HepG2 (cell line): Measurements from ENCODE around the gene CTDP1. TPM values are rescaled to one million over a fixed set of nuclear protein-coding genes. Genes with fewer than 3 reads are reported as not detected.
A peak's percentile ranks its signal among the peaks of the same experiment; 100 is the strongest.
"Not testable (repeated sequence)": the region's sequence is repeated elsewhere in the genome, so short reads cannot be mapped to it uniquely, and the experiment has no call there.

Source experiments
- ATAC-seq: fragments of 200-7000 bp; cut with Tn5 transposase; 3 replicates; pipeline ENCODE4 v1.9.1; 2020; ENCODE audit warnings: mild to moderate bottlenecking, moderate library complexity
- BruUV-seq: library from RNA; stranded (reverse); fragments of 400-500 nt; replicated peaks from 2 replicates; lab custom pipeline; 2021; lab: Mats Ljungman, UMichigan
- CTCF ChIA-PET: fragments of 300-600 bp; formaldehyde crosslinking; extraction: SDS; loops from one replicate; lab custom pipeline; 2021; ENCODE audit warnings: low total read pairs, inconsistent platforms, low intra/inter-chr PET ratio; lab: Yijun Ruan, JAX
- POLR2A ChIA-PET: fragments of 350-600 bp; sonication (Branson Sonifier 250); formaldehyde crosslinking; loops from one replicate; lab custom pipeline; 2020; ENCODE audit warnings: antibody characterized with exemption, inconsistent platforms; lab: Yijun Ruan, JAX
- DNase-seq: peaks from one replicate; pipeline ENCODE4 v3.0.0-alpha.2; 2015; ENCODE audit warnings: low spot score
- FAIRE-seq: peaks from 3 replicates; lab custom pipeline; 2011; peaks lifted over from hg19 to GRCh38; lab: Jason Lieb, UNC
- H2AFZ ChIP-seq: one replicate; pipeline ENCODE4 v1.6.1; 2011; ENCODE audit warnings: low read length, inconsistent platforms
- H3K27ac ChIP-seq: fragments of 300-600 bp; 3 replicates; pipeline ENCODE4 v1.8.0; 2011; ENCODE audit warnings: mixed run types, mild to moderate bottlenecking, mixed read lengths, low read length, inconsistent platforms; ENCODE audit not compliant: insufficient read depth; ENCODE audit errors: extremely low read length
- H3K27me3 ChIP-seq, 2 experiments: fragments of 200-600 bp in 1 of 2; 2 replicates in 1 of 2; 3 replicates in 1 of 2; pipeline versions ENCODE4 v1.6.0 to v1.8.0; 2011; ENCODE audit warnings: low read length in 2 of 2, mild to moderate bottlenecking in 2 of 2, moderate library complexity in 2 of 2, inconsistent platforms in 1 of 2; ENCODE audit not compliant: insufficient read depth in 2 of 2, control insufficient read depth in 1 of 2
- H3K36me3 ChIP-seq, 2 experiments: fragments of 200-600 bp in 1 of 2; replicated peaks in 1 of 2; 2 replicates in 1 of 2; 3 replicates in 1 of 2; pipeline versions ENCODE4 v1.5.1 to v1.8.0; 2011; ENCODE audit warnings: low read length in 2 of 2, inconsistent platforms in 1 of 2; ENCODE audit not compliant: insufficient read depth in 2 of 2, control insufficient read depth in 1 of 2
- H3K4me1 ChIP-seq: 2 replicates; pipeline ENCODE4 v1.5.1; 2012; ENCODE audit warnings: low read length, inconsistent platforms; ENCODE audit not compliant: insufficient read depth
- H3K4me2 ChIP-seq: 2 replicates; pipeline ENCODE4 v1.6.0; 2011; ENCODE audit warnings: low read depth, low read length, inconsistent platforms
- H3K4me3 ChIP-seq, 3 experiments: fragments of 200-600 bp in 1 of 3; sonication (generic), shearing (Covaris generic) in 1 of 3; replicated peaks in 1 of 3; 2 replicates each; pipeline ENCODE4 v1.5.1; 2011 to 2016; ENCODE audit warnings: low read length in 3 of 3, inconsistent platforms in 2 of 3, low read depth in 2 of 3, mild to moderate bottlenecking in 2 of 3, control low read depth in 1 of 3, mixed read lengths in 1 of 3; ENCODE audit not compliant: insufficient read depth in 1 of 3
- H3K79me2 ChIP-seq: one replicate; pipeline ENCODE4 v1.6.1; 2011; ENCODE audit warnings: low read length, inconsistent platforms; ENCODE audit not compliant: insufficient read depth
- H3K9ac ChIP-seq: 2 replicates; pipeline ENCODE4 v1.6.0; 2011; ENCODE audit warnings: mild to moderate bottlenecking, low read depth, low read length, inconsistent platforms; ENCODE audit not compliant: insufficient read depth
- H3K9me3 ChIP-seq: 2 replicates; pipeline ENCODE4 v1.5.1; 2012; ENCODE audit warnings: mild to moderate bottlenecking, low read length
- H4K20me1 ChIP-seq: 2 replicates; pipeline ENCODE4 v1.6.0; 2011; ENCODE audit warnings: inconsistent platforms, mild to moderate bottlenecking, low read length, moderate library complexity; ENCODE audit not compliant: insufficient read depth
- SRSF1 ChIP-seq: fragments of 200-400 bp; formaldehyde crosslinking; optimal IDR thresholded peaks from 2 replicates; pipeline ENCODE3; 2017; ENCODE audit warnings: mild to moderate bottlenecking, low read depth, low read length, moderate library complexity
- ZNF263 ChIP-seq: sonication (generic); formaldehyde crosslinking; IDR thresholded peaks from 2 replicates; pipeline ENCODE4 v1.4.0; 2020; ENCODE audit warnings: missing genetic modification reagents
- WGBS: methylation state at CpG from one replicate; pipeline ENCODE4 v1.1.6; 2017; ENCODE audit warnings: low lambda C conversion rate; 5-methylcytosine and 5-hydroxymethylcytosine counted together
- in situ Hi-C: cut with HindIII; loops from 2 replicates; pipeline ENCODE4 v1.10.0; 2017; ENCODE audit warnings: low pct_unique_long_range_greater_than_20kb; ENCODE audit not compliant: extremely low pct_ligation_motif_present
- intact Hi-C: fragments of 100-400 bp; cut with micrococcal nuclease; formaldehyde crosslinking; loops from one replicate; pipeline ENCODE4 v1.10.0; 2022; ENCODE audit not compliant: unreplicated experiment
- polyA plus RNA-seq, 8 experiments: library from polyadenylated mRNA; depleted of rRNA in 3 of 8; stranded (reverse) in 7 of 8; unstranded in 1 of 8; fragments of >200 nt; fragmentation: Illumina TruSeq in 4 of 8; extraction: Trizol in 4 of 8; gene quantifications; 2 replicates each; pipeline versions ENCODE4 v1.2.1 to v1.2.3, GENCODE V29; 2011 to 2016; ENCODE audit warnings: low read depth in 4 of 8, missing spikeins in 1 of 8, mixed read lengths in 1 of 8; ENCODE audit not compliant: insufficient read depth in 1 of 8
- total RNA-seq, 5 experiments: library from RNA; depleted of rRNA; stranded (reverse); fragments of >200 nt; fragmentation: Illumina TruSeq; extraction: Trizol; gene quantifications; 2 replicates each; pipeline ENCODE4 v1.2.3, GENCODE V29; 2016; ENCODE audit warnings: low read depth in 1 of 5
- TF ChIP-seq, protein P1 (sequence below): fragments of 450-650 bp; IDR thresholded peaks from 2 replicates; pipeline ENCODE4 v1.6.1; 2016

CTDP1 gene
- total and polyA plus RNA-seq, 2 of the 13 experiments (the other 11 are each of a cell fraction or from before 2014, with no cell fraction given) = 6.9 to 11.0 TPM

DNA sequence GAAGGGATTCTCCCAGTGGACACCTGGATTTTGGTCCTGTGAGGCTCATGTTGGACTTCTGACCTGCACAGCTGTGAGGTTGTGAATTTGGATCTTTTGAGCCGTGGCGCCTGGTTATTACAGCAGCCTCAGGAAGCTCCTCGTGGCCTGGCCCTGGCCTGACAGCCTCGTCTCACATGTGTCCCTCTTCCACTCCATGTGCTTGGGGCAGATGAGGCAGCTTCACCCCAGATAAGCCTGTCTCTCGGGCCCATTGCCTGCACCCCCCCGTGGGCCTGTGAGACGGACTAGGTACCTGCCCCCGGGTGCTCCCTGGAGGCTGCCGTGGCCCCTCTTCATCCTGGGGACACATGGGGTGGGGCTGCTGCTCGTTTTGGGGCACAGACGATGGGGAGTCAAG, 51.2 kb downstream of the CTDP1 start:
- TF ChIP-seq, protein P1, sequence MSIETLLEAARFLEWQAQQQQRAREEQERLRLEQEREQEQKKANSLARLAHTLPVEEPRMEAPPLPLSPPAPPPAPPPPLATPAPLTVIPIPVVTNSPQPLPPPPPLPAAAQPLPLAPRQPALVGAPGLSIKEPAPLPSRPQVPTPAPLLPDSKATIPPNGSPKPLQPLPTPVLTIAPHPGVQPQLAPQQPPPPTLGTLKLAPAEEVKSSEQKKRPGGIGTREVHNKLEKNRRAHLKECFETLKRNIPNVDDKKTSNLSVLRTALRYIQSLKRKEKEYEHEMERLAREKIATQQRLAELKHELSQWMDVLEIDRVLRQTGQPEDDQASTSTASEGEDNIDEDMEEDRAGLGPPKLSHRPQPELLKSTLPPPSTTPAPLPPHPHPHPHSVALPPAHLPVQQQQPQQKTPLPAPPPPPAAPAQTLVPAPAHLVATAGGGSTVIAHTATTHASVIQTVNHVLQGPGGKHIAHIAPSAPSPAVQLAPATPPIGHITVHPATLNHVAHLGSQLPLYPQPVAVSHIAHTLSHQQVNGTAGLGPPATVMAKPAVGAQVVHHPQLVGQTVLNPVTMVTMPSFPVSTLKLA = peak; percentile 87
- TF ChIP-seq SRSF1 = no peak
- H3K4me2 ChIP-seq = no peak overlapping the region
- no peaks in the 10 kb centered on the region for H3K4me1 ChIP-seq
- no peak overlapping the region for H3K27ac ChIP-seq
- peaks cover 15 to 58% of the 10 kb centered on the region in 2 experiments; a peak in 4 of 5 replicates for H3K36me3 ChIP-seq
- H3K27me3 ChIP-seq = no peaks in the 10 kb centered on the region
- ATAC-seq (no peak), FAIRE-seq (no peak), DNase-seq (no peak)
- 90% methylated on average over 2 of the region's 11 CpGs for WGBS
- POLR2A ChIA-PET = no interaction called here
- H3K79me2 ChIP-seq = no peaks in the 10 kb centered on the region
- BruUV-seq = no TSS peak
- no peak overlapping the region for H3K9ac ChIP-seq
- H4K20me1 ChIP-seq = 0 out of 2 replicates have a peak, but pooled peaks cover 3% of the 10 kb centered on the region
- no peak overlapping the region for H2AFZ ChIP-seq
- CTCF ChIA-PET = no interaction called here
- no peak overlapping the region for H3K4me3 ChIP-seq
- in situ Hi-C loops = no loop called here
- H3K9me3 ChIP-seq = no peaks in the 10 kb centered on the region
- intact Hi-C loops = no loop called here

DNA sequence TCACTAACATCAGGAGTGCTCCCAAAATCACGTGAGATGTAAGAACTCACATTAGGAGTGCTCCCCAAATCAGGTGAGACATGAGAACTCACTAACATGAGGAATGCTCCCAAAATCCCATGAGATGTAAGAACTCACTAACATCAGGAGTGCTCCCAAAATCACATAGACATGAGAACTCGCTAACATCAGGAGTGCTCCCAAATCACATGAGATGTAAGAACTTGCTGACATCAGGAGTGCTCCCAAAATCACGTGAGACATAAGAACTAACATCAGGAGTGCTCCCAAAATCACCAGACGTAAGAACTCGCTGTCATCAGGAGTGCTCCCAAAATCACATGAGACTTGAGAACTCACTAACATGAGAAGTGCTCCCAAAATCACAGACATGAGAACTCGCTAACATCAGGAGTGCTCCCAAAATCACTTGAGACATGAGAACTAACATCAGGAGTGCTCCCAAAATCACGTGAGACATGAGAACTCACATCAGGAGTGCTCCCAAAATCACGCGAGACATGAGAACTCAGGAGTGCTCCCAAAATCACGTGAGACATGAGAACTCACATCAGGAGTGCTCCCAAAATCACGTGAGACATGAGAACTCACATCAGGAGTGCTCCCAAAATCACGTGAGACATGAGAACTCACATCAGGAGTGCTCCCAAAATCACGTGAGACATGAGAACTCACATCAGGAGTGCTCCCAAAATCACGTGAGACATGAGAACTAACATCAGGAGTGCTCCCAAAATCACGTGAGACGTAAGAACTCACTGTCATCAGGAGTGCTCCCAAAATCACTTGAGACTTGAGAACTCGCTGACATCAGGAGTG, 52.5 kb downstream of the CTDP1 start:
- WGBS = 99% methylated on average over 17 of the region's 17 CpGs
- H2AFZ ChIP-seq, H3K4me1 ChIP-seq, H3K4me2 ChIP-seq, H3K4me3 ChIP-seq, BruUV-seq, POLR2A ChIA-PET, H3K27ac ChIP-seq, H3K27me3 ChIP-seq, ATAC-seq, H3K79me2 ChIP-seq, CTCF ChIA-PET, intact Hi-C loops, H4K20me1 ChIP-seq, H3K9me3 ChIP-seq, in situ Hi-C loops, DNase-seq, FAIRE-seq: not testable (repeated sequence)
- peak; percentile 94 for TF ChIP-seq ZNF263 (CRISPR knock-in tag)
- TF ChIP-seq, all 625 proteins: peak for 1; not testable (repeated sequence) for 624
- H3K36me3 ChIP-seq = peaks cover 17 to 65% of the 10 kb centered on the region in 2 experiments; a peak in 4 of 5 replicates
- H3K9ac ChIP-seq = not testable (repeated sequence)
